Pulmonary artery endothelial cell (primary cell): ENCODE data around the gene RAPGEF6. TPM values are rescaled to one million over a fixed set of nuclear protein-coding genes. Genes with fewer than 3 reads are reported as not detected.

Experiments
- DNase-seq: peaks from one replicate; pipeline ENCODE4 v3.0.0-alpha.2; 2011; ENCODE audit warnings: low read depth, low spot score
- total RNA-seq: library from RNA; depleted of rRNA; stranded (reverse); fragments of >200 nt; gene quantifications from 2 replicates; pipeline ENCODE4 v1.2.3, GENCODE V29; 2014

RAPGEF6 gene
- total RNA-seq, 1 donor from 2014 or later: 21.4 TPM

- no peak for DNase-seq
These were observed 93.3 kb downstream of the RAPGEF6 start for GRCh38 chr5:131541762-131542161.

DNA sequence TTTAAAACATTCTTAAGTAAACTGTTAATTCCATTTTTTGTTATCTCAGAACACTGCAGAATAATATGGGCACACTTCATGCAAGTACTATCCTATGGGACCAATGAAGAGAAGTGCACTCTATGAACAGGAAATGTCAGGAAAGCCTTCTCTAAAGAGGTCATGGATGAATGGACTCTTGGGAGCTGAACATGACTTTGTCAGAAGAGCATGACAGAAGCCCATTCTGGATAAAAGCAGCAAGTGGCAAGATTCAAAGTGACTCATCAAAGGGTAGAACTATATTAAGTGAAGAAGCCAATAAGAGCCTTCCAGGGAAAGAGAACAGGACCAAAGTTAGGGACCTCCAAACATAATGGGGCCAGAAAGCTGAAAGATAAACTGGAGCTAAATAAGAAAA is 94.0 kb downstream of the RAPGEF6 start:
- no peak for DNase-seq

- DNase-seq: no peak
These were observed 95.8 kb downstream of the RAPGEF6 start for GRCh38 chr5:131539251-131539650.

DNA sequence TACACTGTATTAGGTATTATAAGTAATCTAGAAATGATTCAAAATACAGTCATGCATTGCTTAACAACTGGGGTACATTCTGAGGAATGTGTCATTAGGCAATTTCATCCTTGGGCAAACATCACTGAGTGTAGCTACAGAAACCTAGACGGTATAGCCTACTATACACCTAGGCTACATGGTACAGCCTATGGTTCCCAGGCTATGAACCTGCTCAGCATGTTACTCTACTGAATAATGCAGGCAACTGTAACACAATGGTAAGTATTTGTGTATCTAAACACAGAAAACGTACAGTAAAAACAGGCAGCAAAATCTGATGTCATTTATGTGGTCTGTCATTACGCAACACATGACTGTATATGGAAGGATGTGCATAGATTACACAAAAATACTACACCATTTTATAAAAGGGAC is 96.8 kb downstream of the RAPGEF6 start:
- DNase-seq: no peak

DNA sequence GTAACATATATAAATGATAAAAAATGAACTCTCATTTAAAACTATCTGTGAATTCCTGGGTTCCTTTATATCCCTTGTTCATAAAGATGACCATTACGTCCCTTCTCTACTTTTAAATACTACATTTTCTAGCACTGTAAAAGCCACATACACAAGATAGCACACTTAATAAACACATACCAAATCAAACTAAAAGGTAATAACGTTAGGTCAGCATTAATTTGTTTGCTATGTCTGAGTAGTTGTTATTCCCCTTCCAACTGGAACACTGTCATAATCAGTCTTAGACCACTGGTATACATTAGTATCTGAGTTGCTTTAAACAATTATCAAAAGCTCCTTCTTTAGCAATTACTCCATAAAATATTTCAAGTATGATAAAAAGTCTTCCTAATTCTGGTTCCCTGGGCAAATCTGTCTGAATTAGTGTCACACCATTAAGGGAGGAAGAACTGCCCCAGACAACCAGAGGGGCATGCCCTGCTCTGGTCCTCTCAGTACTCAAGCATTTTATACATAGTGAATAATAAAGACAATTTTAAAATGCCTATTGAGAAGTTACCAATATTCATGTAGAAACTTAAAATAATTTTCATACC is 98.1 kb downstream of the RAPGEF6 start:
- no peak for DNase-seq

DNA sequence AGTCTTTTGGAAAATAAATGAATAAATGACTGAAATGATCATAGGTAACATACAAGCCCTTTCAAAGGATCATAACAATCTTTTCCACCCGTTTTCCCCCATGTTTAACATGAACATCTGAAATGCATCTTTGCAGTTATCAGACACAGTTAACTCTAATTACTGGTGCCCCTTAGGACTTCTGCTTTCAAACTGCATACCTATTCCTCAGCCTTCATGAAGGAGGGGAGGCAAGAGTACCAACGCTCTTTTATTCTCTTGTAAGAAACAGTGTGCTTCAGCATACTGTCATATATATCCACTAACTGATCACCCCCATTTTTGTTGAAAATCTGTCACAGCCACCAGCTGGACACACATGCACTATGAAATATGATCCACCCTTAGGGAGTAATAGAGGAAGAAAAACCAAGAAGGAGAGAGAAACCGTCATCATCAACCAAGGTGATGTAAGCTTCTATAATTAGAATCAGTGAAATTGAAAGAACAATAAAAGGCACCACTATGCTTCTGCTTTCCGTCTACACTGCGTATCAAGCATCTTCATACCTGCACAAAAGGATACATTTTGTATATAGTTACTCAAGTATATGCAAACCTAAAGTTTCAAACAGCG is 98.7 kb downstream of the RAPGEF6 start:
- DNase-seq: no peak

DNA sequence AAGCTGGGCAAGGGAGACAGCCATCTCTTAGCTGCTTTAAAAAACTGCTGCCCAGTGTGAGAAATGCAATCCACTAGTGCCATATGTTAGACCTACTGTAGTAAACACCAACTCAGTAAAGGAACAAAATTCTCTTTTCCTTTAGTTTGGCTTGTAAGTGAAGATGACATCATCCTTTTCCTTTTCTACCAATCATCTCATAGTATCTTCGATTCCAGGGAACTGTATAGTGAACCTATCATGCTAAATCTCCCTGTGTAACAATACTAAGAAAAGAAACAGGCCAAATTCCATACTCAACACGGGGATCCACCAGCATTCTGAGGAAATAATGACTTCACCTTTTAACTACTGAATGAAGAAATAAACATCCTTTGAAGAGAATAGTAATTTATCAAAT is 100.1 kb downstream of the RAPGEF6 start:
- peak; percentile 7 for DNase-seq

DNA sequence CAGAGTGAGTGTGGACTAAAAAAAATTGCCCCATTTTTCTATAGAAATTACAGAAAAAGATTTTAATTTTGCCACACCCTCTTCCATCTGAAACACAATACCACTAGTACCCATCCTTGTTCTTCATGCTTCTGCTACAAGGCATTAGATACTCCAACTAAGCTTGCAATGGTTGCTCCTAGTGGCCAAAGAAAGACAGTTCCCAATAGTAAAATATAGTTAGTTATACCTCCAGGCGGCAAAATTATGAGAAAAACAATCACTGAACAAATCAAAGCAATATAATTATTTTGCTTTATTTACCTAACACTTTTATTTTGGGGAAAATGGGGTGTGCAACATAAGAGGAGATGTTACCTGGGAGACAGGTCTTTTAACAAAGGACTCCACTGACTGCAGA is 101.2 kb downstream of the RAPGEF6 start:
- DNase-seq: no peak

DNA sequence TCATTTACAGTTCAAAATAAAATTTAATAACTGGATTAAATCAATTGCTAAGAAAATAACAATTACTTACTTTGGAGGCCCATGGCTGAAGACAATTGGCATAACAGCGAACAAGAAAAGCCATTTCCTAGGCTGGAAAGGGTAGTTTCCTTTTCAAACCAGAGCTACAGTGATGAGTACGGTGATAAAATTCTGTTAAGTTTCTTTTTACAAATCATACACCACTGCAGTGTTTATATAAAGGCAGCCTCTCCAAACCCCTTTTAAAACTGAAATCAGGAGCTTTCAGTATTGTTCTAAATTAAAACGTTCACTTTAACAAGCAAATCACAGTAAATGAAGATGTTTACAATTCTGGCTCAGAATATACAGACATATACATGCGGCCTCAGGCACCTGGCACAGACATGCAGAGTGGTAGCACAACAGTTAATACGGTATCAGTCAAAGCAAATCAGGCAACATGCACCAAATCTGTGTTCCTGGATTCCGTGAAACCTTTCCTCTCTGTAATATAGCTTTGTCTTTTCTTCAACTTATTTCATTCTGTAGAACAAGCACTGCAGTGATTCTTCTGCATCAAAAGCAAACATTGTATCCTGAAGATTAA is 102.9 kb downstream of the RAPGEF6 start:
- DNase-seq: no peak

DNA sequence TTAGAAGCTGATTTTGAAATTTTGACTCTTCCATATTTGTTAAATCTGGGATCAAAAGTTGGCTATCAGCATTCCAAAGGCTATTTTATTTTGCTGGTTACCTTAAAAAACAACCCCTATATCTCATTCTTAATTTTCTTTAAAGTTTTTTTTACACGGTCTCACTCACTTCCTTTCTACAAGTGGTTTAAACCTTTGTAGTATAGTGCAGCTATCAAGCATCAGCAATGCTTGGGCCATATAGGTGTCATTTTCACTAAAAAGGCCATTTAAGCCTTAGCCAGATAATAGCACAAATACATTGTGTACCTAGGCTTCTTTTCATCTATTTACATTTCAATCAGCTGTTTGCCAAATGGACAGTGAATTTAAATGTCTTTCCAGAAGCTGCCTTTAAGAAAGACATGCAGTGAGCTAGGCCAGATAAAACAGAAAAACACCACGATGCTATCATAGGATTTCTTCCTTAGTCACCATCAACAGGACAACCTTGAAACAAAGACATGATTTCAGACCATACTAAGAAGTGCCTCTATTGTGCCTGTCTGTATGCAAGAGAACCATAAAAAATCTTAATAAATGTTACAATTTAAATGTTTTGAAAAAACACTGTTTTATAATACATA is 104.2 kb downstream of the RAPGEF6 start:
- DNase-seq: no peak

GRCh38 chr5:131528682-131529081 is 106.3 kb downstream of the RAPGEF6 start:
- no peak for DNase-seq

DNA sequence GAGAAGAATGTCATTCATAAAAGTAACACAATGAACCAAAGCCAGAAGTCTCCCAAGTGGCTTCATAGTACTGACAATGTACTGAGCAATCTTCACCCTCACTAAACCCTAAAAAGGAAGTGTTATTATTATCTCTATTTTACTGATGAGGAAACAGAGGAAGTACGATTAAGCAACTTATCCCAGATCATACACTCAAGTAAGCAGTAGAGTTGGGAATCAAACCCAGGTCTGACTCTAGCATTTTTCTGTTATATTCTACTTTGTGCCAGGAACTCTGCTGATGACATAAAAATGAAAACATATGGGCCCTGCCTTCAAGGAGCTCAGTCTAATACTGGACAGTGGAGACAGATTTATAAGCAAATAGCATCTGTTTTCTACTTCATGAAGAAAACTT is 109.2 kb downstream of the RAPGEF6 start:
- no peak for DNase-seq

- DNase-seq: no peak
These were observed 110.6 kb downstream of the RAPGEF6 start for GRCh38 chr5:131524431-131524830.

DNA sequence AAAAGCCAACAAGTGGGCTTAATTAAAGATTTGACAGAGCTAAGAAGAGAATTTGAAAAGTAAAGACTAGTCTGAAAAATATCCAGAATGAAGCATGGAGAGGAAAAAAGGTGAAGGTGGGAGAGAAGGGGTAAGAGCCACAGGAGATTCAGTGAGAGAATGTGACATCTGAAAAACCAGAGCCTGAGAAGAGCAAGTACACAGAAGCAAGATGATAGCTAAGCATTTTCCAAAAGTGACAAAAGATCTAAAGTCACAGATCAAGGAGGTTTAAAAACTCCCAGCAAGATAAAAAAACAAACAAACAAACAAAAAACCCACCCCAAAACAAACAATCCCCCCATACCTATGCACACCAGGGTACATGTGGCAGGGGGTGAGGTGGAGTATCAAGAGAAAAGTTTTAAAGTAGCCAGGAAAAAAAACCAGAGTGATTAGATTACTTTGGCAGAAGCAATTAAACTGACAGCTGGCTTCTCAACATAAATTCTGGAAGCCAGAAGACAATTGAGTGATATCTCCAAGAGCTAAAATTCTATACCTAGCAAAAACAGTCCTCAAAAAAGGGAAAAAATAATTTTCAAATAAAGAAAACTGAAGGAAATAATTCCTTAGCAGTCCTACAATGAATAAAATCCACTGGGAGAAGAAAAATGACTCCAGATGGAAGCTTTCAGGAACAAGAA is 111.4 kb downstream of the RAPGEF6 start:
- no peak for DNase-seq

- no peak for DNase-seq
These were observed 113.8 kb downstream of the RAPGEF6 start for GRCh38 chr5:131521252-131521651.

DNA sequence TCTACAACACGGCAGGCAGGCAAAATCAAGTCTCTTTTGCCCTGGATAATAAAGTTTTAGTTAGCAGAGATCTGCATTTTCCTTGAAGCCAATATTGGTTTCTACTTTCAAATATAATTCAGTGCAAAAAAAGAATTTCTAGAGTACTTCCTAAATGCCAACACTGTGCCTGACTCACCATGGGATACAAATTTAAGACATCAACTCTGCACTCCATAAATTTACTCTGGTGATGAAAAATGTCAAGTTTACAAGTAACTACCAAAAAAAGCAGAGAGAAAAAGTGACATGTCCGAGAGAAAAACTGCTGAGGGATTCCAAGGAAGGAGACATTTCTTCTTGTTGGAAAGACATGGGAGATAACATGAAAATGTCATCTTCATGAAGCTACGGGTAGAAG is 119.7 kb downstream of the RAPGEF6 start:
- DNase-seq: no peak

- DNase-seq: peak; percentile 43
These were observed 120.4 kb downstream of the RAPGEF6 start for GRCh38 chr5:131514316-131515283.

DNA sequence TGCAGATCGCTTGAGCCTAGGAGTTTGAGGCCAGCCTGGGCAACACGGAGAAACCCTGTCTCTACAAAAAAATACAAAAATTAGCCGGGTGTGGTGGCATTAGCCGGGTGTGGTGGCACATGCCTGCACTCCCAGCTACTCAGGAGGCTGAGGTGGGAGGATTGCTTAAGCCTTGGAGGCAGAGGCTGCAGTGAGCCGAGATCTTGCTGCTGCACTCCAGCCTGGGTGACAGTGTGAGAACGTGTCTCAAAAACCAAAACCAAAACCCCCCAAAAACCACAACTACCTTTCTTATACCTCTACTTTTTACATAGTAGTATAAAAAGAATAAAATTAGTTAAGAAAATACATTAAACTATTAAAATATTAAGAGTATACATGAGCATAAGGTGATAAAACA is 121.2 kb downstream of the RAPGEF6 start:
- no peak for DNase-seq

GRCh38 chr5:131511934-131512333 is 123.1 kb downstream of the RAPGEF6 start:
- no peak for DNase-seq

DNA sequence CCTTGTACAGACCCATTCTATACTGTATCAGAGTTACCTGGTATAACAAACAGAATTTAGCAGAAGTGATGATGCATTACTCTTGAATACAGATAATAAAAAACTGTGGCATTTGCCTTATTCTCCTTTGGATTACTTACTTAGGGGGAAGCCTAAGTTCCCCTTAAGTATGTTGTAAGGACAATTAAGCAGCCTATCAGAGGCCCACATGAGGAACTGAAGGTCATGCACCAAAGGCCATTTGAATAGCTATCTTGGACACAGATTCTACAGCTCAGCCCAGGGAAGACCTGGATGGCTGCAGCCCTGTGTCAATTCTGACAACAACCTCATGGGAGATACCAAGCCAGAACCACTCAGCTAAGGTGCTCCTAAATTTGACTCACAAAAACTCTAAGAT is 125.2 kb downstream of the RAPGEF6 start:
- no peak for DNase-seq
